ENCODE measurements around the gene RAD51.

RAD51 gene

GRCh38 chr15:40749151-40749630 lies 54.2 kb downstream of the RAD51 start:
- peaks cover 13% of the 10 kb centered on the region for H4K20me1 ChIP-seq (ENCODE audit: insufficient read depth, low read length)
- no peak overlapping the region for H2AFZ ChIP-seq (ENCODE audit: low read length)
- H3K9ac ChIP-seq (ENCODE audit: low read length), result no peak overlapping the region
- H3K9me3 ChIP-seq (replicated peaks; ENCODE audit: insufficient read depth, low read length), result no peaks in the 10 kb centered on the region
- no peaks in the 10 kb centered on the region for H3K9me2 ChIP-seq (replicated peaks; ENCODE audit: insufficient read depth, low read length)
- H3K79me2 ChIP-seq (ENCODE audit: low read length), result peaks cover 50% of the 10 kb centered on the region
- H3K4me1 ChIP-seq (ENCODE audit: low read length), result peaks cover 30% of the 10 kb centered on the region
- H3F3A ChIP-seq (ENCODE audit: insufficient read depth, low read length), result peaks cover 24% of the 10 kb centered on the region
- no peak for TF ChIP-seq EZH2phosphoT487 (IDR thresholded peaks at IDR 0.05; ENCODE audit: low read length)
- TF ChIP-seq EZH2 (optimal IDR thresholded peaks at IDR 0.05; ENCODE audit: low read depth, low read length), result no peak
- no peak for TF ChIP-seq CTCF (IDR thresholded peaks at IDR 0.05; ENCODE audit: low read length)
- no peak overlapping the region for H3K4me2 ChIP-seq (ENCODE audit: low read depth, low read length)
- peaks cover 10% of the 10 kb centered on the region for H3K36me3 ChIP-seq (replicated peaks; ENCODE audit: insufficient read depth, low read length)
- no peak overlapping the region for H3K27ac ChIP-seq (ENCODE audit: low read length)
- no peaks in the 10 kb centered on the region for H3K27me3 ChIP-seq (replicated peaks; ENCODE audit: insufficient read depth, low read length)
- DNase-seq, result no peak
- H3K4me3 ChIP-seq (ENCODE audit: low read length), result no peak overlapping the region

- peaks cover 10% of the 10 kb centered on the region for H3K36me3 ChIP-seq (replicated peaks; ENCODE audit: insufficient read depth, low read length)
These were observed 55.9 kb downstream of the RAD51 start for GRCh38 chr15:40750885-40751284.

DNA sequence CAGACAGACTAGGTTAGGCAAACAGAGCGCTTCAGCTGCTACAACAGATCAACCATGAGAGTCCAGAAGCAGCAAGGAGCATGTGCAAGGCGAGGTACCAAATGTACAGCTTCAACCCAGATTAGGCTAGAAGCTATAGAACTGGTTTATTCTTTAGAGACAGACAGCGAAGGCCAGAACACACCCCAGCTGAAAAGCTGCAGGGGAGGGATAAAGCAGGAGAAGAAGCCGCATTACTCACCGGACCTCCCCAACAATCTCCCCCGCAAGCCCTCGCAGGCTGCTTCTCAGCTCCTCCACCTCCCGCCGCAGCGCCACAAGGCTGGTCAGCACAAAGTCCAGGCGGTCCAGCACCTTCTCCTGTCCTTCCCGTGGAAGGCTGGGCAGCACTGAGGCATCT lies 56.8 kb downstream of the RAD51 start:
- Histone ChIP-seq H3K4me1 (ENCODE audit: low read length) (peaks cover 13% of the 10 kb centered on the region), H3K79me2 (ENCODE audit: low read length) (peaks cover 43% of the 10 kb centered on the region), H3K4me2 (ENCODE audit: low read depth, low read length) (no peak overlapping the region), H3K9ac (ENCODE audit: low read length) (no peak overlapping the region), H3K9me3 (replicated peaks; ENCODE audit: insufficient read depth, low read length) (no peaks in the 10 kb centered on the region), H3K27me3 (replicated peaks; ENCODE audit: insufficient read depth, low read length) (no peaks in the 10 kb centered on the region), H3F3A (ENCODE audit: insufficient read depth, low read length) (peaks cover 17% of the 10 kb centered on the region), H3K9me2 (replicated peaks; ENCODE audit: insufficient read depth, low read length) (no peaks in the 10 kb centered on the region), H3K4me3 (ENCODE audit: low read length) (no peak overlapping the region), H4K20me1 (ENCODE audit: insufficient read depth, low read length) (peaks cover 13% of the 10 kb centered on the region), H3K36me3 (replicated peaks; ENCODE audit: insufficient read depth, low read length) (peaks cover 10% of the 10 kb centered on the region), H2AFZ (ENCODE audit: low read length) (no peak overlapping the region), H3K27ac (ENCODE audit: low read length) (no peak overlapping the region)
- DNase-seq, result no peak
- TF ChIP-seq EZH2 (optimal IDR thresholded peaks at IDR 0.05; ENCODE audit: low read depth, low read length), result no peak
- no peak for TF ChIP-seq CTCF (IDR thresholded peaks at IDR 0.05; ENCODE audit: low read length)
- TF ChIP-seq EZH2phosphoT487 (IDR thresholded peaks at IDR 0.05; ENCODE audit: low read length), result no peak

More at GRCh38 chr15:40750885-40751284, 55.9 kb downstream of the RAD51 start:
- no peaks in the 10 kb centered on the region for H3K27me3 ChIP-seq (replicated peaks; ENCODE audit: insufficient read depth, low read length)
- H4K20me1 ChIP-seq (ENCODE audit: insufficient read depth, low read length), result peaks cover 13% of the 10 kb centered on the region
- H3K4me3 ChIP-seq (ENCODE audit: low read length), result no peak overlapping the region
- no peak overlapping the region for H2AFZ ChIP-seq (ENCODE audit: low read length)
- H3K9me3 ChIP-seq (replicated peaks; ENCODE audit: insufficient read depth, low read length), result no peaks in the 10 kb centered on the region
- no peak for DNase-seq
- H3K79me2 ChIP-seq (ENCODE audit: low read length), result peaks cover 45% of the 10 kb centered on the region
- H3K9ac ChIP-seq (ENCODE audit: low read length), result no peak overlapping the region
- no peak overlapping the region for H3K27ac ChIP-seq (ENCODE audit: low read length)
- H3K9me2 ChIP-seq (replicated peaks; ENCODE audit: insufficient read depth, low read length), result no peaks in the 10 kb centered on the region
- H3K4me2 ChIP-seq (ENCODE audit: low read depth, low read length), result no peak overlapping the region
- H3F3A ChIP-seq (ENCODE audit: insufficient read depth, low read length), result peaks cover 21% of the 10 kb centered on the region
- peaks cover 15% of the 10 kb centered on the region for H3K4me1 ChIP-seq (ENCODE audit: low read length)
- TF ChIP-seq EZH2 (optimal IDR thresholded peaks at IDR 0.05; ENCODE audit: low read depth, low read length), result no peak
- no peak for TF ChIP-seq EZH2phosphoT487 (IDR thresholded peaks at IDR 0.05; ENCODE audit: low read length)
- no peak for TF ChIP-seq CTCF (IDR thresholded peaks at IDR 0.05; ENCODE audit: low read length)

All from MM.1S (cell line).